Lower leg skin (tissue), 4 donors: ENCODE data around the gene TSPAN32. TPM values are rescaled to one million over a fixed set of nuclear protein-coding genes. Genes with fewer than 3 reads are reported as not detected.

Experiments
- DNase-seq, 2 donors: peaks; one replicate each; pipeline ENCODE4 v3.0.0-alpha.2; 2019; ENCODE audit warnings: low spot score in 2 of 2
- H3K4me3 ChIP-seq: fragments of 200-600 bp; sonication (generic); 2 replicates; pipeline ENCODE4 v1.5.1; 2017; ENCODE audit warnings: mild to moderate bottlenecking, low read depth; ENCODE audit not compliant: poor library complexity, severe bottlenecking
- CTCF ChIP-seq, 3 donors: fragments of 450-650 bp; IDR thresholded peaks; one replicate each; pipeline ENCODE4 v1.5.1; 2016; ENCODE audit warnings: antibody characterized with exemption in 3 of 3, mild to moderate bottlenecking in 3 of 3, moderate library complexity in 2 of 3
- POLR2A ChIP-seq, 2 donors: fragments of 450-650 bp; IDR thresholded peaks; one replicate each; pipeline ENCODE4 v1.6.1; 2016 to 2017; ENCODE audit warnings: antibody characterized with exemption in 2 of 2, mild to moderate bottlenecking in 1 of 2, moderate library complexity in 1 of 2
- WGBS, 2 donors: methylation state at CpG; one replicate each; pipeline ENCODE4 v1.1.5; 2018; 5-methylcytosine and 5-hydroxymethylcytosine counted together
- intact Hi-C: fragments of 100-400 bp; cut with DNase I; formaldehyde crosslinking; loops from one replicate; pipeline ENCODE4 v1.15.0; 2023; ENCODE audit warnings: low total_unique reads
- total RNA-seq, 4 donors: library from RNA; depleted of rRNA; stranded (reverse); fragments of >200 nt; gene quantifications; one replicate each; pipeline ENCODE4 v1.1.0, GENCODE V29; 2016

Gene TSPAN32
- total RNA-seq, 4 donors from 2014 or later: 0.30 to 2.4 (median 1.5) TPM

- intact Hi-C loops: no loop called here
- TF ChIP-seq CTCF (IDR thresholded peaks at IDR 0.05) (no peak), POLR2A (IDR thresholded peaks at IDR 0.05) (no peak)
- WGBS, 2 donors: 88 to 91% methylated on average over 21 of the region's 21 CpGs
- DNase-seq: peak; percentile 12 to 61
- H3K4me3 ChIP-seq: no peak overlapping the region
Observed at GRCh38 chr11:2272228-2272945, 29.4 kb upstream of the TSPAN32 start.

GRCh38 chr11:2272946-2273280 lies 28.9 kb upstream of the TSPAN32 start:
- no peak overlapping the region for H3K4me3 ChIP-seq
- no peak for DNase-seq
- TF ChIP-seq POLR2A (IDR thresholded peaks at IDR 0.05) (no peak), CTCF (IDR thresholded peaks at IDR 0.05) (no peak)
- intact Hi-C loops: no loop called here
- 86 to 90% methylated on average over 7 of the region's 7 CpGs for WGBS, 2 donors

- WGBS, 2 donors: 87 to 94% methylated on average over 15 of the region's 15 CpGs
- no peak overlapping the region for H3K4me3 ChIP-seq
- intact Hi-C loops: no loop called here
- TF ChIP-seq POLR2A (IDR thresholded peaks at IDR 0.05) (no peak), CTCF (IDR thresholded peaks at IDR 0.05) (no peak)
- DNase-seq: peak in 1 of 2 donors; percentile 62
Observed at GRCh38 chr11:2273311-2273710, 28.5 kb upstream of the TSPAN32 start.

- TF ChIP-seq POLR2A (IDR thresholded peaks at IDR 0.05) (no peak), CTCF (IDR thresholded peaks at IDR 0.05) (no peak)
- H3K4me3 ChIP-seq: no peak overlapping the region
- peak in 1 of 2 donors; percentile 67 for DNase-seq
- 73 to 81% methylated on average over 12 of the region's 12 CpGs for WGBS, 2 donors
- intact Hi-C loops: no loop called here
Observed at GRCh38 chr11:2273771-2274170, 28.0 kb upstream of the TSPAN32 start.

GRCh38 chr11:2275334-2276279 lies 26.2 kb upstream of the TSPAN32 start:
- intact Hi-C loops: no loop called here
- no peak overlapping the region for H3K4me3 ChIP-seq
- WGBS, 2 donors: 91 to 92% methylated on average over 25 to 30 of the region's 30 CpGs
- TF ChIP-seq POLR2A (IDR thresholded peaks at IDR 0.05): no peak
- no peak for TF ChIP-seq CTCF (IDR thresholded peaks at IDR 0.05)
- DNase-seq: peak; percentile 12 to 84
